Lung (tissue), 12 donors: ENCODE results near the gene ZNF516. TPM values are rescaled to one million over a fixed set of nuclear protein-coding genes. Genes with fewer than 3 reads are reported as not detected.

Experiments
- ATAC-seq: fragments of 200-7000 bp; cut with Tn5 transposase; one replicate; pipeline ENCODE4 v1.9.1; 2020; ENCODE audit warnings: moderate number of reproducible peaks; ENCODE audit not compliant: insufficient read depth, low FRiP score
- DNase-seq, 3 donors: peaks; one replicate each; pipeline ENCODE4 v3.0.0-alpha.2; 2013 to 2017
- H3K27ac ChIP-seq, 2 donors: one replicate each; pipeline ENCODE4 v1.5.1; 2013; ENCODE audit warnings: mild to moderate bottlenecking in 2 of 2, moderate library complexity in 2 of 2, control low read depth in 1 of 2, inconsistent platforms in 1 of 2, low read depth in 1 of 2, low read length in 1 of 2
- H3K27me3 ChIP-seq, 3 donors: one replicate each; pipeline ENCODE4 v1.5.1; 2013; ENCODE audit warnings: low read length in 2 of 3; ENCODE audit not compliant: control insufficient read depth in 3 of 3, insufficient read depth in 3 of 3
- H3K36me3 ChIP-seq, 4 donors: one replicate each; pipeline ENCODE4 v1.5.1; 2013; ENCODE audit warnings: low read length in 4 of 4, mild to moderate bottlenecking in 1 of 4, moderate library complexity in 1 of 4; ENCODE audit not compliant: control insufficient read depth in 4 of 4, insufficient read depth in 4 of 4
- H3K4me1 ChIP-seq, 5 donors: one replicate each; pipeline ENCODE4 v1.5.1; 2013; ENCODE audit warnings: low read length in 5 of 5, mild to moderate bottlenecking in 2 of 5, moderate library complexity in 1 of 5; ENCODE audit not compliant: control insufficient read depth in 5 of 5, insufficient read depth in 5 of 5
- H3K4me3 ChIP-seq: one replicate; pipeline ENCODE4 v1.5.1; 2013; ENCODE audit warnings: mild to moderate bottlenecking, control low read depth, moderate library complexity
- H3K9ac ChIP-seq, 2 donors: one replicate each; pipeline ENCODE4 v1.5.1; 2013; ENCODE audit warnings: low read length in 2 of 2, control low read depth in 1 of 2; ENCODE audit not compliant: insufficient read depth in 1 of 2
- H3K9me3 ChIP-seq, 4 donors: one replicate each; pipeline ENCODE4 v1.5.1; 2013; ENCODE audit warnings: low read length in 3 of 4, mild to moderate bottlenecking in 1 of 4, moderate library complexity in 1 of 4; ENCODE audit not compliant: control insufficient read depth in 4 of 4, insufficient read depth in 3 of 4
- CTCF ChIP-seq: IDR thresholded peaks from 2 replicates; pipeline ENCODE4 v1.5.1; 2012; ENCODE audit warnings: mild to moderate bottlenecking; ENCODE audit errors: control extremely low read depth, extremely low read depth
- WGBS, 2 donors: extraction: QIAGEN DNeasy Blood & Tissue Kit; methylation state at CpG; one replicate each; pipeline ENCODE4 v1.1.7; 2013; 5-methylcytosine and 5-hydroxymethylcytosine counted together
- polyA plus RNA-seq, 2 donors: library from polyadenylated mRNA; stranded (reverse); fragments of 200-250 nt; gene quantifications; one replicate each; pipeline ENCODE4 v1.2.1, GENCODE V29; 2013
- total RNA-seq, 2 donors: library from RNA; depleted of rRNA in 1 of 2; stranded (reverse); fragments of >200 nt in 1 of 2; gene quantifications; one replicate each; pipeline ENCODE4 v1.2.1, GENCODE V29; 2014 to 2021
- donor health status: control.
- donor health status: control.
- donor health status: Bipolar disorder and iron deficiency.
- donor health status: healthy.
- donor health status: DM: yes; HTN: yes; CAD: no.

Gene ZNF516
- total and polyA plus RNA-seq, 4 donors = 7.7 to 45.4 (median 26.4) TPM

GRCh38 chr18:76451396-76452331 lies 43.4 kb downstream of the ZNF516 start:
- peaks cover 6 to 82% (median 22%) of the 10 kb centered on the region in 5 donors for H3K4me1 ChIP-seq
- no peaks in the 10 kb centered on the region for H3K9me3 ChIP-seq
- WGBS, 2 donors = 24 to 34% methylated on average over 28 of the region's 28 CpGs
- TF ChIP-seq CTCF = no peak
- ATAC-seq = no peak
- H3K9ac ChIP-seq = peak overlapping the region; percentile 50 to 97
- DNase-seq = peak; percentile 33 to 68 (median 51)
- H3K4me3 ChIP-seq = peak overlapping the region; percentile 50
- H3K36me3 ChIP-seq = no peaks in the 10 kb centered on the region
- H3K27ac ChIP-seq = peak overlapping the region; percentile 89
- H3K27me3 ChIP-seq = no peaks in the 10 kb centered on the region

- TF ChIP-seq CTCF = no peak
- peak overlapping the region; percentile 50 to 97 for H3K9ac ChIP-seq
- WGBS, 2 donors = 3% methylated on average over 35 of the region's 35 CpGs
- H3K4me3 ChIP-seq = peak overlapping the region; percentile 50
- no peaks in the 10 kb centered on the region for H3K27me3 ChIP-seq
- H3K4me1 ChIP-seq = peaks cover 10 to 91% (median 28%) of the 10 kb centered on the region in 5 donors
- DNase-seq = peak; percentile 69 to 84 (median 82)
- ATAC-seq = peak; percentile 63
- no peaks in the 10 kb centered on the region for H3K9me3 ChIP-seq
- no peaks in the 10 kb centered on the region for H3K36me3 ChIP-seq
- peak overlapping the region; percentile 89 for H3K27ac ChIP-seq
Measured at GRCh38 chr18:76450452-76451395, 44.3 kb downstream of the ZNF516 start.

- ATAC-seq (no peak), DNase-seq (no peak)
- 83 to 93% methylated on average over 5 of the region's 5 CpGs for WGBS, 2 donors
- no peaks in the 10 kb centered on the region for H3K9me3 ChIP-seq
- H3K27ac ChIP-seq = peak overlapping the region in 1 of 2 donors; percentile 9
- no peak overlapping the region for H3K4me3 ChIP-seq
- H3K36me3 ChIP-seq = no peaks in the 10 kb centered on the region
- peaks cover 10 to 89% (median 24%) of the 10 kb centered on the region in 5 donors for H3K4me1 ChIP-seq
- TF ChIP-seq CTCF = no peak
- H3K9ac ChIP-seq = no peak overlapping the region
- H3K27me3 ChIP-seq = no peaks in the 10 kb centered on the region
Measured at GRCh38 chr18:76449111-76449453, 46.0 kb downstream of the ZNF516 start.
